HEK293 (cell line): ENCODE results near the gene APOE.

Experiments used
- CTCF ChIA-PET: fragments of 350-600 bp; formaldehyde crosslinking; extraction: SDS; loops from one replicate; lab custom pipeline; 2021; ENCODE audit warnings: antibody characterized with exemption; lab: Yijun Ruan, JAX
- POLR2A ChIA-PET: fragments of 300-600 bp; formaldehyde crosslinking; extraction: SDS; loops from one replicate; lab custom pipeline; 2020; ENCODE audit warnings: antibody characterized with exemption, inconsistent platforms; lab: Yijun Ruan, JAX
- H3K27ac ChIP-seq: fragments of 200-500 bp; sonication (Bioruptor generic); 2 replicates; pipeline ENCODE4 v1.5.1; 2014; ENCODE audit warnings: low read depth, low read length, control low read depth, inconsistent platforms; ENCODE audit errors: extremely low read depth
- H3K36me3 ChIP-seq, 2 experiments: fragments of 200-500 bp in 1 of 2; sonication (Bioruptor generic) in 1 of 2; 1 replicate in 1 of 2; 2 replicates in 1 of 2; pipeline ENCODE4 v1.5.1; 2014 to 2017; ENCODE audit warnings: inconsistent platforms in 2 of 2, low read length in 2 of 2; ENCODE audit not compliant: control insufficient read depth in 2 of 2, insufficient read depth in 1 of 2
- H3K4me1 ChIP-seq: fragments of 200-500 bp; sonication (Bioruptor generic); 2 replicates; pipeline ENCODE4 v1.5.1; 2014; ENCODE audit warnings: mild to moderate bottlenecking, low read length, inconsistent platforms; ENCODE audit not compliant: control insufficient read depth, insufficient read depth
- H3K4me3 ChIP-seq: 2 replicates; pipeline ENCODE4 v1.5.1; 2011; ENCODE audit warnings: low read depth, mild to moderate bottlenecking, control low read depth, low read length, moderate library complexity
- H3K9me3 ChIP-seq: fragments of 200-500 bp; sonication (Bioruptor generic); 2 replicates; pipeline ENCODE4 v1.5.1; 2014; ENCODE audit warnings: low read depth, low read length, inconsistent platforms; ENCODE audit not compliant: control insufficient read depth, insufficient read depth
- GLI2 ChIP-seq: fragments of 450-650 bp; formaldehyde crosslinking; IDR thresholded peaks from 2 replicates; pipeline ENCODE4; 2017; ENCODE audit warnings: missing biosample characterization, missing genetic modification characterization, low read depth, borderline replicate concordance
- KLF1 ChIP-seq: fragments of 450-650 bp; formaldehyde crosslinking; IDR thresholded peaks from 2 replicates; pipeline ENCODE4 v1.5.1; 2016; ENCODE audit warnings: missing biosample characterization, missing genetic modification characterization
- KLF7 ChIP-seq: fragments of 450-650 bp; formaldehyde crosslinking; IDR thresholded peaks from 2 replicates; pipeline ENCODE4 v1.5.1; 2016; ENCODE audit warnings: missing biosample characterization, missing genetic modification characterization, borderline replicate concordance
- KLF9 ChIP-seq: fragments of 450-650 bp; formaldehyde crosslinking; IDR thresholded peaks from 2 replicates; pipeline ENCODE4 v1.5.1; 2016; ENCODE audit warnings: missing biosample characterization, missing genetic modification characterization, low read depth
- PRDM2 ChIP-seq: fragments of 450-650 bp; formaldehyde crosslinking; IDR thresholded peaks from 2 replicates; pipeline ENCODE4 v1.5.1; 2016; ENCODE audit warnings: missing biosample characterization, missing genetic modification characterization, borderline replicate concordance
- RBAK ChIP-seq: fragments of 450-650 bp; formaldehyde crosslinking; IDR thresholded peaks from 2 replicates; pipeline ENCODE4 v1.5.1; 2016; ENCODE audit warnings: missing biosample characterization, missing genetic modification characterization
- SP2 ChIP-seq: fragments of 450-650 bp; formaldehyde crosslinking; IDR thresholded peaks from 2 replicates; pipeline ENCODE4 v1.5.1; 2016; ENCODE audit warnings: missing biosample characterization, missing genetic modification characterization
- ZBTB1 ChIP-seq: fragments of 450-650 bp; formaldehyde crosslinking; IDR thresholded peaks from 2 replicates; pipeline ENCODE4 v1.5.1; 2016; ENCODE audit warnings: missing biosample characterization, missing genetic modification characterization
- ZBTB17 ChIP-seq: fragments of 450-650 bp; formaldehyde crosslinking; IDR thresholded peaks from 2 replicates; pipeline ENCODE4 v1.5.1; 2016; ENCODE audit warnings: missing biosample characterization, missing genetic modification characterization
- ZBTB20 ChIP-seq: fragments of 450-650 bp; formaldehyde crosslinking; IDR thresholded peaks from 2 replicates; pipeline ENCODE4 v1.5.1; 2016; ENCODE audit warnings: missing biosample characterization, missing genetic modification characterization
- ZBTB44 ChIP-seq: fragments of 450-650 bp; IDR thresholded peaks from 2 replicates; pipeline ENCODE4 v1.5.1; 2018; ENCODE audit warnings: missing biosample characterization, mild to moderate bottlenecking, missing genetic modification characterization
- ZEB2 ChIP-seq: fragments of 450-650 bp; formaldehyde crosslinking; IDR thresholded peaks from 2 replicates; pipeline ENCODE4 v1.5.1; 2016; ENCODE audit warnings: missing biosample characterization, missing genetic modification characterization
- ZNF121 ChIP-seq: fragments of 450-650 bp; formaldehyde crosslinking; IDR thresholded peaks from 2 replicates; pipeline ENCODE4 v1.5.1; 2016; ENCODE audit warnings: missing biosample characterization, missing genetic modification characterization
- ZNF324 ChIP-seq: fragments of 450-650 bp; formaldehyde crosslinking; IDR thresholded peaks from 2 replicates; pipeline ENCODE4 v1.5.1; 2016; ENCODE audit warnings: missing biosample characterization, missing genetic modification characterization
- ZNF335 ChIP-seq: fragments of 450-650 bp; formaldehyde crosslinking; conservative IDR thresholded peaks from 2 replicates; pipeline ENCODE4 v1.5.1; 2016; ENCODE audit warnings: missing biosample characterization, missing genetic modification characterization
- ZNF416 ChIP-seq: fragments of 450-650 bp; formaldehyde crosslinking; IDR thresholded peaks from 2 replicates; pipeline ENCODE4 v1.5.1; 2016; ENCODE audit warnings: missing biosample characterization, missing genetic modification characterization
- ZNF423 ChIP-seq: fragments of 450-650 bp; formaldehyde crosslinking; IDR thresholded peaks from 2 replicates; pipeline ENCODE4 v1.5.1; 2016; ENCODE audit warnings: missing biosample characterization, missing genetic modification characterization
- ZNF488 ChIP-seq: fragments of 450-650 bp; formaldehyde crosslinking; IDR thresholded peaks from 2 replicates; pipeline ENCODE4 v1.5.1; 2016; ENCODE audit warnings: missing biosample characterization, missing genetic modification characterization
- ZNF596 ChIP-seq: fragments of 450-650 bp; IDR thresholded peaks from 2 replicates; pipeline ENCODE4 v1.5.0; 2018; ENCODE audit warnings: missing biosample characterization, mild to moderate bottlenecking, missing genetic modification characterization, moderate library complexity
- ZNF621 ChIP-seq: fragments of 450-650 bp; formaldehyde crosslinking; IDR thresholded peaks from 2 replicates; pipeline ENCODE4 v1.5.1; 2017; ENCODE audit warnings: missing biosample characterization, missing genetic modification characterization
- ZNF692 ChIP-seq: fragments of 450-650 bp; formaldehyde crosslinking; IDR thresholded peaks from 2 replicates; pipeline ENCODE4 v1.5.1; 2016; ENCODE audit warnings: missing biosample characterization, missing genetic modification characterization
- ZNF768 ChIP-seq: fragments of 450-650 bp; formaldehyde crosslinking; IDR thresholded peaks from 2 replicates; pipeline ENCODE4 v1.5.1; 2018; ENCODE audit warnings: missing biosample characterization, mild to moderate bottlenecking, missing genetic modification characterization
- ZNF777 ChIP-seq: fragments of 450-650 bp; formaldehyde crosslinking; IDR thresholded peaks from 2 replicates; pipeline ENCODE4 v1.5.1; 2017; ENCODE audit warnings: missing biosample characterization, missing genetic modification characterization, borderline replicate concordance
- ZNF792 ChIP-seq: fragments of 450-650 bp; formaldehyde crosslinking; IDR thresholded peaks from 2 replicates; pipeline ENCODE4 v1.5.1; 2016; ENCODE audit warnings: missing biosample characterization, missing genetic modification characterization
- ZSCAN18 ChIP-seq: fragments of 450-650 bp; formaldehyde crosslinking; IDR thresholded peaks from 2 replicates; pipeline ENCODE4 v1.5.1; 2016; ENCODE audit warnings: missing biosample characterization, missing genetic modification characterization
- ZSCAN23 ChIP-seq: fragments of 450-650 bp; formaldehyde crosslinking; IDR thresholded peaks from 2 replicates; pipeline ENCODE4 v1.5.1; 2016; ENCODE audit warnings: missing biosample characterization, missing genetic modification characterization

APOE gene

GRCh38 chr19:44905437-44906160 lies at the start of gene APOE:
Gene APOE (plus strand): TSS chr19:44905796. CDS start chr19:44906625, 829 bp downstream.
- H3K4me1 ChIP-seq, result peaks cover 6% of the 10 kb centered on the region; the same call in 1 of the 2 replicates
- H3K4me3 ChIP-seq, result peak within 1 kb of the TSS; percentile 13
- H3K9me3 ChIP-seq, result no peaks in the 10 kb centered on the region
- CTCF ChIA-PET, result interaction anchor here (0.6 to 5.0 kb wide), 14 partner anchors 8 to 433 kb away, joined by 3 to 101 read pairs (median 11); partner anchors contain the start of genes APOC1, CLPTM1 and TOMM40
- peaks cover 12 to 19% of the 10 kb centered on the region in 2 experiments; a peak in 2 of 3 replicates for H3K36me3 ChIP-seq
- POLR2A ChIA-PET, result interaction anchor here (0.5 to 1.3 kb wide), 9 partner anchors 12 to 383 kb away, joined by 3 to 7 read pairs (median 4); partner anchors contain the start of genes RELB and TOMM40
- H3K27ac ChIP-seq, result peak within 1 kb of the TSS; percentile 24; the same call in 1 of the 2 replicates
- no peak for TF ChIP-seq ZNF596 (tag by site-specific recombination)
- no peak for TF ChIP-seq ZNF121 (tag by site-specific recombination)
- no peak for TF ChIP-seq ZNF768
- no peak for TF ChIP-seq KLF7
- TF ChIP-seq ZBTB1 (tag by site-specific recombination), result no peak
- TF ChIP-seq ZNF423 (tag by site-specific recombination), result 0 out of 2 replicates have a peak, but pooled peaks have one; percentile 45
- no peak for TF ChIP-seq ZNF621
- peak; percentile 38; the same call in 1 of the 2 replicates for TF ChIP-seq ZNF335 (tag by site-specific recombination)
- no peak for TF ChIP-seq ZBTB44
- TF ChIP-seq ZNF777 (tag by site-specific recombination), result peak; percentile 36; the same call in 1 of the 2 replicates
- no peak for TF ChIP-seq ZEB2 (tag by site-specific recombination)
- TF ChIP-seq SP2, result peak; percentile 74
- TF ChIP-seq PRDM2 (tag by site-specific recombination), result no peak
- 0 out of 2 replicates have a peak, but pooled peaks have one; percentile 42 for TF ChIP-seq ZBTB20 (tag by site-specific recombination)
- no peak for TF ChIP-seq RBAK (tag by site-specific recombination)
- TF ChIP-seq ZSCAN23, result no peak
- no peak for TF ChIP-seq GLI2 (tag by site-specific recombination)
- TF ChIP-seq ZNF416 (tag by site-specific recombination), result no peak
- TF ChIP-seq KLF9 (tag by site-specific recombination), result peak; percentile 26; the same call in 1 of the 2 replicates
- TF ChIP-seq ZNF792, result peak; percentile 41; the same call in 1 of the 2 replicates
- TF ChIP-seq ZNF324, result no peak
- no peak for TF ChIP-seq ZSCAN18 (tag by site-specific recombination)
- no peak for TF ChIP-seq ZNF488 (tag by site-specific recombination)
- no peak; the same call in 1 of the 2 replicates for TF ChIP-seq ZNF692 (tag by site-specific recombination)
- TF ChIP-seq KLF1, result no peak; the same call in none of the 2 replicates
- 0 out of 2 replicates have a peak, but pooled peaks have one; percentile 18 for TF ChIP-seq ZBTB17 (tag by site-specific recombination)
